AG20443 (cell line): Measurements from ENCODE around the gene KBTBD13.
"Not testable (repeated sequence)": the region's sequence is repeated elsewhere in the genome, so short reads cannot be mapped to it uniquely, and the experiment has no call there.

Source experiments
- DNase-seq: peaks from one replicate; pipeline ENCODE4 v3.0.0; 2012; ENCODE audit warnings: low spot score, mixed read lengths

The KBTBD13 gene

DNA sequence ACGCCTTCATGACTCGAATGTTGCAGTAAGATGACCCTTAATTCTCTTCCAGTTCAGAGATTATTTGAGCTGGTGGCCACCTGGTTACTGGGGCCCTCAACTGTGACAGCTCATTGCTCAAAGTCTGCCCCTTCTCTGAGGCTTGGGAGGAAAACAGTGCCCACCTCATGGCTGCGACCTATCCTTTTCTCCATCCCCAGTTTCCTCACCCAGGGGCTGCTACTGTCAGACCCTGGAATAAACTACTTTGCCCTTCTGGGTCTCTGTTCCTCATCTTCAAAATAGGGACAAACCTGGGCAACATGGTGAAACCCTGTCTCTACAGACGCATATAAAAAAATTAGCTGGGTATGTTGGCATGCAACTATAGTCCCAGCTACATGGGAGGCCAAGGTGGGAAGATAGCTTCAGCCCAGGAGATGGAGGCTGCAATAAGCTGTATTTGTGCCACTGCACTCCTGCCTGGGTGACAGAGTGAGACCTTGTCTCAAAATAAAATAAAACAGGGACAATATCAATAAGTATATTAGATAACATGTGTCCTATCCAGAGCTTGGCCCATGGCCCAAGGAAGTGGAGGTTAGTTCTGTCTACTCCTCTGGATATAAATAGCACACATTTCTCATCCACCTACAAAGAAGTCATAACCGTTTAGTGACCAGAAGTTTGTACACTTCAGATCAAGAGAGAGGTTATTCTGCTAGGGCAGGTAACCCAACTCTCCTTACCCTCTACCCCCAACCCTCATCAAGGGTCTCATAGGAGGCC is 6.6 kb upstream of the KBTBD13 start:
- no peak for DNase-seq

DNA sequence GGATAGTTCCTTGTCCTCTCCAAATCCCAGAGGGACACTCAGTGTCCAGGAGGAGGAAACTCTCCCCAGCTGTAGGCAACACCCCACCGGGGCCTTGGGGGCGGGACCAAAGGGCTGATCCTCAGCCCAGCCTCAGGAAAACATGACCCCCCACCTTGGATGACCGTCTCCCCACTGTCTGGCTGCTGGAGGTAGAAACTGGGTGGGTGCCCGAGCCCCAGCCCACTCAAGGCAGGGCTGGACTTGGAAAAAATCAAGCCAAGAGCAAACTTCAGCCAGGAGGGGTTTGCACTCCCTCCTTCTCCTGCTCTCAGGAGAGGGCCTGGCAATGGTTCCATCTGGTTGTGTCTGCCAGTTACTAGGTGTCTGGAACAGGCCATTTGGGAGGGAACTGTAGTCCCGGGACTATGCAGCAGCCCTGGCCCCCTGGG is 5.2 kb upstream of the KBTBD13 start:
- DNase-seq, result no peak

DNA sequence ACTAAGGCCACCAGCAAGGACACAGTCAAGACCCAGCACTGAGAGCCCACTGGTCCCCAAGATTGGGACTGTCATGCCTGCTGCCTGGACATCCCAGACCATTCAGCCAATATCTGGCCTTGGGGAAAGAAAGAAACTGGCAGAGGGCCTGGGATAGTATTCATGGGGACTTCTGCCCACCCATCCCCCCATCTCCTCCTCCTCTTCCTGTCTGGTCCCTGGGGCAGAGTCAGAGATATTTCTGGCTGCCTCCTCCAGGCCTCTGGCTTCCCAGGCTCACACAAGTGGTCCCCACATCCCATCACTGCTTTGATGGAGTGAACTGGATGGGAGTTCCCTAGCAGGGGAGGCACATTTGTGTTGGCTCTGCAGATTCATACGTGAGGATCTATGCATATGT is 4.5 kb upstream of the KBTBD13 start:
- DNase-seq, result no peak

DNA sequence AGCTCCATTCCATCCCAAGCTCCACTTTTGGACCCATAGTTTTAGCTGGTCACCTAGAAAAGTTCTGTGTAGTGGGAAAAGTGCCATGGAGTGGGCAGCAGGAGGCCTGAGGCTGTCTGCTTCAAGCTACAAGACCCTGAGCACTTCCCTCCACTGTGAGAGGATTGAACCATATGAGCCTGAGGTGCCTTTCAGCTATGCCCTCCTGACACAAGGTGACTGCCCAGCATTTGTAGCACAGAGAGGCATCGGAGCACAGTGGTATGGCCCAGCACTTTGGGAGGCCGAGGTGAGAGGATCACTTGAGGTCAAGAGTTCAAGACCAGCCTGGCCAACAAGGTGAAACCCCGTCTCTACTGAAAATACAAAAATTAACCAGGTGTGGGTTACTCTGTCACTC is 3.9 kb upstream of the KBTBD13 start:
- no peak for DNase-seq

DNA sequence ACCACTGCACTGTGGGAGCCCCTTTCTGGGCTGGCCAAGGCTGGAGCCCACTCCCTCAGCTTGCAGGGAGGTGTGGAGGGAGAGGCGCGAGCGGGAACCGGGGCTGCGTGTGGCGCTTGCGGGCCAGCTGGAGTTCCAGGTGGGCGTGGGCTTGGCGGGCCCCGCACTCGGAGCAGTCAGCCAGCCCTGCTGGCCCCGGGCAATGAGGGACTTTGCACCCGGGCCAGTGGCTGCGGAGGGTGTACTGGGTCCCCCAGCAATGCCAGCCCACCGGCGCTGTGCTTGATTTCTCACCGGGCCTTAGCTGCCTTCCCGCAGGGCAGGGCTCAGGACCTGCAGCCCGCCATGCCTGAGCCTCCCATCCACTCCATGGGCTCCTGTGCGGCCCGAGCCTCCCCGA is 1.6 kb upstream of the KBTBD13 start:
- not testable (repeated sequence) for DNase-seq

DNA sequence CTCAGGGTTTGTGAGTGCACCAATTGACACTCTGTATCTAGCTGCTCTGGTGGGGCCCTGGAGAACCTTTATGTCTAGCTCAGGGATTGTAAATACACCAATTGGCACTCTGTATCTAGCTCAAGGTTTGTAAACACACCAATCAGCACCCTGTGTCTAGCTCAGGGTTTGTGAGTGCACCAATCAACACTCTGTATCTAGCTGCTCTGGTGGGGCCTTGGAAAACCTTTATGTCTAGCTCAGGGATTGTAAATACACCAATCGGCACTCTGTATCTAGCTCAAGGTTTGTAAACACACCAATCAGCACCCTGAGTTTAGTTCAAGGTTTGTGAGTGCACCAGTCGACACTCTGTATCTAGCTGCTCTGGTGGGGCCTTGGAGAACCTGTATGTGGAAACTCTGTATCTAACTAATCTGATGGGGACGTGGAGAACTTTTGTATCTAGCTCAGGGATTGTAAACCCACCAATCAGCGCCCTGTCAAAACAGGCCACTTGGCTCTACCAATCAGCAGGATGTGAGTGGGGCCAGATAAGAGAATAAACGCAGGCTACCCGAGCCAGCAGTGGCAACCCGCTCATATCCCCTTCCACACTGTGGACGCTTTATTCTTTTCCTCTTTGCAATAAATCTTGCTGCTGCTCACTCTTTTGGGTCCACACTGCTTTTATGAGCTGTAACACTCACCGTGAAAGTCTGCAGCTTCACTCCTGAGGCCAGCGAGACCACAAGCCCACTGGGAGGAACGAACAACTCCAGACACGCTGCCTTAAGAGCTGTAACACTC is 745 bp upstream of the KBTBD13 start:
- DNase-seq, result not testable (repeated sequence)

DNA sequence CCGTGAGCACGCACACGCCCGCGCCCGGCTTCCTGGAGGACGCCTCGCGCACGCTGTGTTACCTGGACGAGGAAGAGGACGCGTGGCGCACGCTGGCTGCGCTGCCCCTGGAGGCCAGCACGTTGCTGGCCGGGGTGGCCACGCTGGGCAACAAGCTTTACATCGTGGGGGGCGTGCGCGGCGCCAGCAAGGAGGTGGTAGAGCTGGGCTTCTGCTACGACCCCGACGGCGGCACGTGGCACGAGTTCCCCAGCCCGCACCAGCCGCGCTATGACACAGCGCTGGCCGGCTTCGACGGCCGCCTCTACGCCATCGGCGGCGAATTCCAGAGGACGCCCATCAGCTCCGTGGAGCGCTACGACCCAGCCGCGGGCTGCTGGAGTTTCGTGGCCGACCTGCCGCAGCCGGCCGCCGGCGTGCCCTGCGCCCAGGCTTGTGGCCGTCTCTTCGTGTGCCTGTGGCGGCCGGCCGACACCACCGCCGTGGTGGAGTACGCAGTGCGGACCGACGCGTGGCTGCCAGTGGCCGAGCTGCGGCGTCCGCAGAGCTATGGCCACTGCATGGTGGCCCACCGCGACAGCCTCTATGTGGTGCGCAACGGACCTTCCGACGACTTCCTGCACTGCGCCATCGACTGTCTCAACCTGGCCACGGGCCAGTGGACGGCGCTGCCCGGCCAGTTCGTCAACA is 890 bp downstream of the KBTBD13 start:
- DNase-seq, result no peak

DNA sequence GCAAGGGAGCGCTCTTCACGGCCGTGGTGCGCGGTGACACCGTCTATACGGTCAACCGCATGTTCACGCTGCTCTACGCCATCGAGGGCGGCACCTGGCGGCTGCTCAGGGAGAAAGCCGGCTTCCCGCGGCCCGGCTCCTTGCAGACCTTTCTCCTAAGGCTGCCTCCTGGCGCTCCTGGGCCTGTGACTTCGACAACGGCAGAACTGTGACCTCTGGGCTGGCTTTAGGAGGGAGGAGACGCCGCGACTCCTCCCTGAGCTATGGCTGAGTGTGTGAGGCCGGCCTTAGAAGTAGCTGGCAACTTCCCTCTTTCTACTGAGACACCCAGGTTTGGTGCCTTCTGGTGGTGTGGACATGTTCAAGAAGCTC is 1.4 kb downstream of the KBTBD13 start:
- DNase-seq, result peak; percentile 84

DNA sequence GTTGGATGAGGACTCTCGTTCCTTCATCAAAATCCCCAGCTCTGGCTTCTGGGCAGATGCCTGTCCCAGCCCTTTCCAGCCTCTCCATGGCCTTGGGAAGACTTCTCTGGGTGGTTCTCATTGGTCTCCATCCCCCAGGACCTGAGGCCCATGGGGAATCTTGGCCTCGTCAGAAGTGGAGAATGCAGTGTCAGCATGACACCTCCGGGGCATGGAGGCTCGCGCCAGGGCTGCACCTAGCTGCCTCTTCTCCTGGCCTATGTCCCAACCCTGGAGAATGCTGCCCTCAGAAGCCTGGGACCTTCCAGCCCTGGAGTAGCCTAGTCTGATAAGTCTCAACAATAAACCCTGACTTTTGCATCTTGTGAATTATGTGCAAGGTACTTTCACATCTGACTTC is 3.0 kb downstream of the KBTBD13 start:
- no peak for DNase-seq

DNA sequence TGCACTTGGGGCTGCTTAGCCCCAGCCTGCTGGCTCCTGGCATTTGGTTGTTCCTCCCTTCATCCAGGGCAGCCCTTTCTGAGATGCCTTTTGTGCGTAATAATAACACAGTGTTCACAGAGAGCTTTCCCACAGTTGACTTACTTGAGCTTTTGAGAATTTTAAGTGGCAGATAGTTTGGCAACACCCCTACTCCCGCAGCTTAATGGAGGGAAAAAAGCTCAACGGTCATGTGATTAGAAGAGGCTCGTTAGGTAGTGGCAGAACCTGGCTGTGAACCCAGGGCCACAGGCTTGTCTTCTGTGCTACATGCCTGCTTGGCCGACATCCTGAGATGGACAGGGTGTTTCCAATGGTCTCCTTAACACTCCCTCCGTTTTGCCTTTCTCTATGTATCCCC is 4.7 kb downstream of the KBTBD13 start:
- no peak for DNase-seq

DNA sequence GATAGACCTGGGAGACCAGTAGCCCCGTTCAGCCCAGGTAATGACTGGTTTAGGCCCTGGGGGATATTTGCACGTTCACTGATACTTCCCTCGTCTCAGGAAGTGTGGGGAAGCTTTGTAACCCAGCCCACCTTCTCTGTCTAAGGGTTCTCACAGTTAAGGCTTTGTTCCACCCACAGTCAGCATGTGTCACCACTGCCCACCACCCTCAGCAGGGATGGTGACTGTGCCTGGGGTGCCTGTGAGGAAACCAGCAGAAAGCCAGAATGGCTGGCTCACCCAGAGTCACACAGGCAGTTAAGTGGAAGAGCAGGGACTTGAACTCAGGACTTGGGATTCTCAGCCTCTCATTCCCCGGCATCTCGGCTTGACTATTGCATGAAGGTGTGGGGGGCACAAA is 5.2 kb downstream of the KBTBD13 start:
- no peak for DNase-seq

DNA sequence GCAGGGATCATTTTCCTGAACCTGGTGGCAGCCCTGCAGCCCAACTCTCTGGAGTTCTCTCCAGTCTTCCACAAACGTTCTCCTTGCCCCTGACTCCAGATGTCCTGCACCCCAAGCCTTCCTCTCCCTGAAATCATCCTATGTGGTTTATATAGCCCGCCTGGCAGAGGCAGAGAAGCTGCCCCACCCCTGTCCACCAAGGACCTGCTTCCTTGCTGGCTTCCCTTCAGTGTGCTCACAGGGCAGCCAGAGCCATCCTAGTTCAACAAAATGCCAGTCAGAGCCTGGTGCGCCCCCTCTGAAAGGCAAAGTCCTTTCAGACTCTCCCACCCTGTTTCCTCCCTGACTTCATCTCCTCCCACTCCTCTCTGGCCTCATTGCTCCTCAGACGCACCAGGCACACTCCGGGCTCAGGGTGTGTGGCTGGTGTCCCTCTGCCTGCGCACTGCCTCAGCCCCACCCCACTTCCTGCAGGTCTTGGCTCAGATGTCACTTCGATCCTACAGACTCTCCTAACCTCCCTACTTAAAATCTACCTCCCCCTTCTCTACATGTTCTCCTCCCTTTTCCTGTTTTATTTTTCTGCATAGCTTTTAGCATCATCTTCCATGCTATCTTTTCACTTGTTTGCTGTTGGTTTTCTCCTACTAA is 5.9 kb downstream of the KBTBD13 start:
- DNase-seq, result no peak

DNA sequence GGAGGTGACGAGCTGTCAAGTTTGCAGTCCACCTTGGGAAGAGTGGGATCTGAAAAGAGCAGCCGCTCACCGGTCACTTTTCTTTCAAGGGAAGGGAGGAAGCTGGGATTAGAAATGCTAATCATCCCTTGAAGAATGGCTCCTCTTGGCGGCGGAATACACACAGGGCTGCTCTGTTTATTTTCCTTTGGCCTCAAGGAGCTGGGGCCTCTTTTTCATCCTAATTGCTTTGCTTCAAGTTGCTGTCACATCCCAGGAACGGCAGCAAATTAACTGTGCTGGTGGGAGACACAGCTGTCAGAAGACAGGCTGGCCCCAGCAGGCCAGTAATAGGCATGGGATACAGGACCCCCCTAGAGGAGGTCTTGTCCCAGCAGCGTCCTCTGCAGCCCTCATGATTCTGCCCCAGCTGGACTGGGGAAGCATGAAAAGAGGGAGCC is 6.7 kb downstream of the KBTBD13 start:
- DNase-seq, result no peak

DNA sequence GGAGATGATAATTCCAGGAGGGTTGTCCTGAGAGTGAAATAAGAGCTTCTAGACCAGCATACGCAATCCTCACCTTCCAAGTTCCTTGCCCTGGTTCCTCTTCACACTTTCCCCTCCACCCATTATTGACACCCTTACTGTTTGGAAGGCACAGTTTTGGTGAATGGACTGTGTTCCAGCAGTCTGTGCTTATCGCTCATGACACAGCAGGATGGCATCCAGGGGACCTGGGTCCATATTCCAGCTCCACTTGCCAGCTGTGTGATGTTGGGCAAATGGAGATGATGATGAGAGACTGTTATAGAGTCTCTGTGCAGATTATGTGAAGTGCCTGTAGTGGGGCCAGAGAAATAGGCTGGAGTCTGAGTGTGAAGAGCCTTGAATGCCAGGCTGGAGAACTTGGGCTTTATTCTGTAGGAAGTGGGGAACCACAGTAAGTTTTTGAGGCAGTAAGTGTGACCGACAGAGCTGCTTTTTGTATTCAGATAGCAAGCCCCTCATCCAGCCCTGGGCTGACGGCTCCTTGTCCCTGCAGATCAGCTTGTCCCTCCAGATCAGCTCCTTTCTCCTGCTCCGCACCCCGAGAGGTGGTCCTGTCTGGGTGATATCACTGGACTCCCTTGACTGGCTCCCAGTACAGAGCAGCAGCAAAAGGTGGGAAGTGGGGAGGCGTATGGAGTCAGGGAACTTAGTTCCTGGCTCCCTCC is 8.1 kb downstream of the KBTBD13 start:
- DNase-seq, result no peak

DNA sequence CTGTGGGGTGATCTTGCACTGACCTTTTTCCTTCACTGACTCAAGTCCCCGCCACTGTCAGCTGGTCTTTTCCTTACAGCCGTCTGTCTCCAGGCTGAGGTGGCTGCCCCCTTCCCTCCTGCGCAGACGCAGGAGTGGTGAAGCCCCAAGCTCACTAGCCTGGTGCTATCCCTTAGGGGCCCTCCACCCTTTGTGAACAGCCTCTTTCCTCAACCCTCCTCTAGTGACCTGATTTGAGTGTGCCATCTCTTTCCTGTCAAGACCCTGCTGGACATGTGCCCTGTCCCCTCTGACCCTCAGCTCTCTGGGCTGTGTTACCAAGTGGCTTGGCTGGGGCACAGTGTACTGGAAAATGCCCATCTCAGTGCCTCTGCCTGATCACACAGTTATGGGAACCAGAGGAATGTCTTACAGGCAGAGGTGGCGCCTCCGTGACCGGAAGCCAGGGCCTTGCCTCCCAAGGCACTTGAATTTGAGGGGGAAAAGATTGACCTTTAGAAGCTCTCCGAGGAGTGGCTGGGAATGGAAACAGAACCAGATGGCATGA is 8.7 kb downstream of the KBTBD13 start:
- DNase-seq, result no peak

DNA sequence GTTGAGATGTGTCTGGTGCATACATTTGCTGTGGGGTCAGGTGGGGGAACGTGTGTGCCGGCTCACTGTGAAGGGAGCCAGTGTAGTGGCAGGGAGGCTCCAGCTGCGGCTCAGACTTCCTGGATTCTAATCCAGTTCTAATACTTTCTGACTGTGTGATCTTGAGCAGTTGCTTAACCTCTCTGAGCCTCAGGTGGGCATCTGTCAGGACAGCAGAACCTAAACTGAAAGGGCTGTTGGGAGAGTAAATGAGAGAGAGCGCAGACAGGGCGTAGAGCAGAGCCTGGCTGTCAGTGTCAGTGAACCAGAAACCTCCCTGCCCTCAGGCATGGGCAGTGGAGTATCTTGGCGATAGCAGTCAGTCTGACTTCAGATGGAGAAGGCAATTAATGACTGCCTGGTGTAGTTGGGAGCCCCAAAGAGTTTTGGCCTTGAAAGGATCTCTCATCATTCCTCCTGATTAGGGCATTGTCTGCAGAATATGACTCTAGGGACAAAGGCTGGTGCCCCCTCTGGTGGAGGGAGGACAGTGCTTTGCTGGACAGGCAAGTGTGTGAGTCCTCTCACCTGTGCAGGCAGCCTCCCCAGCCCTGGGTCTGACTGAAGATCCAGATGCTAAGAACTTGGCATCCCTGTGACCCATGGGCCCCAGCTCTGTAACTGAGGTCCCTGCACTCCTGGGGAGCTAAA is 9.6 kb downstream of the KBTBD13 start:
- peak; percentile 41 for DNase-seq

DNA sequence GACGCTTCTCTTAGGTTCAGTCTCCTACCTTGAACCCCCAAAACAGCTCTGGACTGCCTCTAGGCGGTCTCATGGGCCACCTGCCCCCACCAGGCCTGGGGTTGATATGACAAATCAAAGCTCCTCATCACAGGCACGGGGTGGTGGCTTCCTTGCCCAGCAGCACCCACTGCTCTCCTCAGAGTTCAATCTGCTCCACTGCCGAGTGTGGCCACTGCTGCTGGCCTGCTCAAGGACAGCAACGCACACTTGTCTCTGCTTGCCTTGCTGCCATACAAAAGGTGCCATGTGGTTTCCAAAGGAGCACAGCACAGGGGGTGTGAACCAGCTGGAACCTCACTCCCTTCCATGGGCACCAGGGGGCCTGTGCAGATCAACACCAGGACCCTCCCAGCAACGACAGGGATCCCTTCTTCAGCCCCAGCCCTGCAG is 10.2 kb downstream of the KBTBD13 start:
- DNase-seq, result no peak

DNA sequence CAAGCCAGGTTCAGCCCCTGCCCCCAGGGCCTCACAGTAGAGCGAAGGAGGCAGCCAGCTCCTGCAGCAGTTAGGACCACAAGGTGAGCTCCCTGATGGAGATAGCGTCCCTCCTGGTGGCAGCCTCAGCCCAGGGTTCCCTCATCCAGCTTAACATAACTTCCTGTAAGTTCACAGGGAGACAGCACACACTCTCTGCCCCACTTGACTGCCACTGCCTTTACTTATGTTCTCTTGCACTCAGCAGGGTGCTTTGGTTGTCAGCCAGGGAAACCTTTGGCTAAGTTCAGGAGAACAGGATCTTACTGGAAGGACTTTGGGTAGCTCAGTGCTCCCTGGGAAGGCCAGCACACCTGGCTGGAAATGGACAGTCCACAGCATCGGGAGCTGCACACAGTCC is 10.9 kb downstream of the KBTBD13 start:
- DNase-seq, result no peak

DNA sequence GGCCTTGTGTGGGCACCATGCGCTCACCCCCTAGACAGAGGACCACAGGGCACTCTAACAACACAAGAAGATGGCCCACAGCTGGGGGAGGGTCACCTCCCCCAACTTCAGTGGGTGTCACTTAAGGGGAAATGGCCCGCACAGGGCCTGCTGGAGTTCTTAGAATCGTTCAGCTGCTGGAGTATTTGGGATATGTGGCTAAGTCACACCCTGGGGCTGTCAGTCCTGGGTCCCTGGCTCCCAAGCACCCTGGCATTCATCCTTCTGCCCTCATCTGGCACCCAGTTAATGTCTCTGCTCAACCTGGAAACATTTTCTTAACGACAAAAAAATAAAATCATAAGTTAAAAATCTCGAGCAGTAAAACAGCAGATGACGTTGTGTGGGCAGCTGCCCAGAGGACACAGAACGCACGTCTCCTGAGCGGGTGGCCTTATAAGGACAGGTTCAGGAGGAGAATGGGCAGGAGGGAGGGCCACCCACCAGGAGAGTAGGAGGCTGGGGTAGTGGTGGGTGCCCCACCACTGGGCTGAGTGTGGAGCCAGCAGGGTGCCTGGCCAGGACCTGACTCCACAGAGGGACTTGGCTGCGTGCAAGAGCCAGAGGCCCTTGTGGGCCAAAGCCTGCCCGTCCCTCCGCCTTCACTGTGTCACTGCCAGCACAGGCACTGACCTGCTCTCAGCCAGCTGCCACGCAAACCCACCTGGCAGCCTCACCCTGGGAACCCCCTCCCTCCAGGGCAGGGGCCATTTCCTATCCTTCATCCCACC is 11.5 kb downstream of the KBTBD13 start:
- DNase-seq, result peak; percentile 40

DNA sequence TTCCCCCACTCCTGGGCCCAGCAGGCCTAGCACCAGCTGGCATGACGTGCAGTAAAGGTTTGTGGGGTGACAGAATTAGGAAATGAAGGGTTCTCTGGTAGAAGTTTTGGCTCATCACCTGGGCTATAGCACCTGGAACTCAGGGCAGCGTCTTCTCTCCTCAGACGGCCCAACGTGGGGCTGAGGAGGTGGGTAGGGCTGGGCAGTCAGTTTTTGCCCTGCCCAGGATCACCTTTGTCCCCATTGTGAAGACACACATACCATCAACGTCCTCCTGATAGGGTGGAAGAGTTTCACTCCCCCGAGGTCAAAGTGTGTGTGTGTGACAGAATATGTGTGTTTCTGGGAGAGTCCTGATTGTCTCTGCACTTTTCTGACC is 12.1 kb downstream of the KBTBD13 start:
- no peak for DNase-seq
